G401 (cell line): ENCODE data around the gene RNASE13. TPM values are rescaled to one million over a fixed set of nuclear protein-coding genes. Genes with fewer than 3 reads are reported as not detected.
"Not testable (repeated sequence)": the region's sequence is repeated elsewhere in the genome, so short reads cannot be mapped to it uniquely, and the experiment has no call there.

Experiments used
- DNase-seq: peaks from one replicate; pipeline ENCODE4 v3.0.0-alpha.2; 2015; ENCODE audit warnings: low spot score
- in situ Hi-C: cut with HindIII; loops from 2 replicates; pipeline ENCODE4 v1.10.0; 2016; ENCODE audit warnings: low sequenced_read_pairs, mixed read lengths
- total RNA-seq: library from RNA; depleted of rRNA; stranded (reverse); fragments of >200 nt; shearing (Covaris generic); gene quantifications from 2 replicates; pipeline ENCODE4 v1.2.3, GENCODE V29; 2014; rRNA removed

Gene RNASE13
- total RNA-seq, 1 experiment from 2014 or later: not detected

GRCh38 chr14:20998674-20999366 lies 35.8 kb downstream of the RNASE13 start, which contains the start of gene SLC39A2:
TSS of gene SLC39A2 (plus strand) at chr14:20999293. CDS start at chr14:20999447, 154 bp downstream.
- DNase-seq: no peak
- in situ Hi-C loops: no loop called here

GRCh38 chr14:20998139-20998538 lies 36.5 kb downstream of the RNASE13 start:
- in situ Hi-C loops: no loop called here
- no peak for DNase-seq

GRCh38 chr14:20997564-20997963 lies 37.0 kb downstream of the RNASE13 start:
- DNase-seq: no peak
- in situ Hi-C loops: no loop called here

GRCh38 chr14:20997115-20997514 lies 37.5 kb downstream of the RNASE13 start:
- in situ Hi-C loops: no loop called here
- DNase-seq: no peak

- in situ Hi-C loops: no loop called here
- no peak for DNase-seq
Observed at GRCh38 chr14:20996521-20996920, 38.1 kb downstream of the RNASE13 start.

GRCh38 chr14:20989787-20990600 lies 44.6 kb downstream of the RNASE13 start, which contains the start of gene METTL17:
TSS of gene METTL17 (plus strand) at chr14:20989980. CDS start at chr14:20990003, 23 bp downstream.
- in situ Hi-C loops: no loop called here
- DNase-seq: peak; percentile 97

GRCh38 chr14:20989471-20989786 lies 45.2 kb downstream of the RNASE13 start:
- in situ Hi-C loops: no loop called here
- DNase-seq: no peak

GRCh38 chr14:20988717-20989470 lies 45.7 kb downstream of the RNASE13 start:
- in situ Hi-C loops: no loop called here
- no peak for DNase-seq

- DNase-seq: no peak
- in situ Hi-C loops: no loop called here
Observed at GRCh38 chr14:20986811-20987210, 47.8 kb downstream of the RNASE13 start.

GRCh38 chr14:20985650-20986049 lies 49.0 kb downstream of the RNASE13 start:
- in situ Hi-C loops, DNase-seq: not testable (repeated sequence)

Other genes starting within 250 kb of the RNASE13 start
- 0.85 TPM in 1 of 2 replicates, not detected in the other for gene RNASE1, start 232.0 kb downstream of the RNASE13 start, total RNA-seq
- gene RNASE3, start 143.4 kb downstream of the RNASE13 start, total RNA-seq: not detected in 2 replicates
- not detected in 2 replicates for gene RNASE2, start 79.3 kb downstream of the RNASE13 start, total RNA-seq
- gene METTL17, start 44.8 kb downstream of the RNASE13 start, total RNA-seq: 88.2 and 157 TPM in 2 replicates
- gene SLC39A2, start 35.5 kb downstream of the RNASE13 start, total RNA-seq: not detected in 2 replicates
- gene NDRG2, start 9.7 kb downstream of the RNASE13 start, total RNA-seq: 28.6 and 40.4 TPM in 2 replicates
- not detected in 2 replicates for gene TPPP2, start 4.6 kb downstream of the RNASE13 start, total RNA-seq
- gene RNASE7, start 7.6 kb upstream of the RNASE13 start, total RNA-seq: not detected in 2 replicates
- gene RNASE8, start 23.0 kb upstream of the RNASE13 start, total RNA-seq: not detected in 2 replicates
- 48.6 and 50.3 TPM in 2 replicates for gene ARHGEF40, start 35.5 kb upstream of the RNASE13 start, total RNA-seq
- gene ZNF219, start 63.8 kb upstream of the RNASE13 start, total RNA-seq: 29.4 and 45.8 TPM in 2 replicates
- not detected in 2 replicates for gene TMEM253, start 66.3 kb upstream of the RNASE13 start, total RNA-seq
- 0.71 TPM in 1 of 2 replicates, not detected in the other for gene OR5AU1, start 121.3 kb upstream of the RNASE13 start, total RNA-seq
- gene HNRNPC, start 234.6 kb upstream of the RNASE13 start, total RNA-seq: 1,370 and 1,766 TPM in 2 replicates
- 0.18 TPM in 1 of 2 replicates, not detected in the other for gene RPGRIP1, start 245.3 kb upstream of the RNASE13 start, total RNA-seq